ENCODE measurements around the gene CYB5RL.

CYB5RL gene

DNA sequence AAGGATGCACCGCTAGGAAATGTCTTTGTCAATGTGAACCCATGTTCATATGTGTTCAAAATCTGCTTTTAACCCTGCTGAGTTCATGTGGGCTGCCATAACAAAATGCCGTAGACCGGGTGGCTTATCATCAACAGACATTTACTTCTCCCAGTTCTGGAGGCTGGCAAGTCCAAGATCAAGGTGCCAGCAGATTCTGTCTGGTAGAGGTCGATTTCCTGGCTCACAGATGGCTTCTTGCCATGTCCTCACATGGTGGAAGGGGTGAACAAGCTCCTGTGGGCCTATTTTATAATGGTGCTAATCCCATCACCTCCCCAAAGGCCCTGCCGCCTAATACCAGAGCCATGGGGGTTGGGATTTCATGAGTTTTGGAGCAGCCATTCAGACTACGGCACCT, 42.4 kb downstream of the CYB5RL start:
- no peak overlapping the region for H3K27ac ChIP-seq
- TF ChIP-seq ZFX (IDR thresholded peaks at IDR 0.05; ENCODE audit: borderline replicate concordance): no peak
- TF ChIP-seq, protein P1, sequence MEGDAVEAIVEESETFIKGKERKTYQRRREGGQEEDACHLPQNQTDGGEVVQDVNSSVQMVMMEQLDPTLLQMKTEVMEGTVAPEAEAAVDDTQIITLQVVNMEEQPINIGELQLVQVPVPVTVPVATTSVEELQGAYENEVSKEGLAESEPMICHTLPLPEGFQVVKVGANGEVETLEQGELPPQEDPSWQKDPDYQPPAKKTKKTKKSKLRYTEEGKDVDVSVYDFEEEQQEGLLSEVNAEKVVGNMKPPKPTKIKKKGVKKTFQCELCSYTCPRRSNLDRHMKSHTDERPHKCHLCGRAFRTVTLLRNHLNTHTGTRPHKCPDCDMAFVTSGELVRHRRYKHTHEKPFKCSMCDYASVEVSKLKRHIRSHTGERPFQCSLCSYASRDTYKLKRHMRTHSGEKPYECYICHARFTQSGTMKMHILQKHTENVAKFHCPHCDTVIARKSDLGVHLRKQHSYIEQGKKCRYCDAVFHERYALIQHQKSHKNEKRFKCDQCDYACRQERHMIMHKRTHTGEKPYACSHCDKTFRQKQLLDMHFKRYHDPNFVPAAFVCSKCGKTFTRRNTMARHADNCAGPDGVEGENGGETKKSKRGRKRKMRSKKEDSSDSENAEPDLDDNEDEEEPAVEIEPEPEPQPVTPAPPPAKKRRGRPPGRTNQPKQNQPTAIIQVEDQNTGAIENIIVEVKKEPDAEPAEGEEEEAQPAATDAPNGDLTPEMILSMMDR (IDR thresholded peaks at IDR 0.05): no peak

- TF ChIP-seq, protein P1 (IDR thresholded peaks at IDR 0.05): no peak
- TF ChIP-seq ZFX (IDR thresholded peaks at IDR 0.05; ENCODE audit: borderline replicate concordance): no peak
- H3K27ac ChIP-seq: no peak overlapping the region
These were observed 42.8 kb downstream of the CYB5RL start for GRCh38 chr1:54156986-54157385.

GRCh38 chr1:54156201-54156600, 43.6 kb downstream of the CYB5RL start:
- H3K27ac ChIP-seq: no peak overlapping the region
- TF ChIP-seq ZFX (IDR thresholded peaks at IDR 0.05; ENCODE audit: borderline replicate concordance): no peak
- TF ChIP-seq, protein P1 (IDR thresholded peaks at IDR 0.05): no peak

- TF ChIP-seq, protein P1 (IDR thresholded peaks at IDR 0.05): no peak
- TF ChIP-seq ZFX (IDR thresholded peaks at IDR 0.05; ENCODE audit: borderline replicate concordance): no peak
- no peak overlapping the region for H3K27ac ChIP-seq
These were observed 46.0 kb downstream of the CYB5RL start for GRCh38 chr1:54153535-54154439.

GRCh38 chr1:54152696-54153095, 47.1 kb downstream of the CYB5RL start, which contains the start of gene CDCP2:
Gene CDCP2, minus strand, starts transcription at chr1:54153000. Its CDS starts 78 bp downstream, at chr1:54152922.
- TF ChIP-seq ZFX (IDR thresholded peaks at IDR 0.05; ENCODE audit: borderline replicate concordance): no peak
- TF ChIP-seq, protein P1 (IDR thresholded peaks at IDR 0.05): no peak
- H3K27ac ChIP-seq: no peak within 1 kb of the TSS

GRCh38 chr1:54151013-54151412, 48.8 kb downstream of the CYB5RL start:
- TF ChIP-seq, protein P1 (IDR thresholded peaks at IDR 0.05): no peak
- no peak for TF ChIP-seq ZFX (IDR thresholded peaks at IDR 0.05; ENCODE audit: borderline replicate concordance)
- H3K27ac ChIP-seq: no peak overlapping the region

Data from 22Rv1 (cell line).